Measurements from ENCODE around the gene FGF22. TPM values are rescaled to one million over a fixed set of nuclear protein-coding genes. Genes with fewer than 3 reads are reported as not detected.

The FGF22 gene
- total RNA-seq, result 1 to 10 TPM in 1 of 4 donors, under 1 TPM in 1, not detected in 2; 0.38 to 1.6 TPM

DNA sequence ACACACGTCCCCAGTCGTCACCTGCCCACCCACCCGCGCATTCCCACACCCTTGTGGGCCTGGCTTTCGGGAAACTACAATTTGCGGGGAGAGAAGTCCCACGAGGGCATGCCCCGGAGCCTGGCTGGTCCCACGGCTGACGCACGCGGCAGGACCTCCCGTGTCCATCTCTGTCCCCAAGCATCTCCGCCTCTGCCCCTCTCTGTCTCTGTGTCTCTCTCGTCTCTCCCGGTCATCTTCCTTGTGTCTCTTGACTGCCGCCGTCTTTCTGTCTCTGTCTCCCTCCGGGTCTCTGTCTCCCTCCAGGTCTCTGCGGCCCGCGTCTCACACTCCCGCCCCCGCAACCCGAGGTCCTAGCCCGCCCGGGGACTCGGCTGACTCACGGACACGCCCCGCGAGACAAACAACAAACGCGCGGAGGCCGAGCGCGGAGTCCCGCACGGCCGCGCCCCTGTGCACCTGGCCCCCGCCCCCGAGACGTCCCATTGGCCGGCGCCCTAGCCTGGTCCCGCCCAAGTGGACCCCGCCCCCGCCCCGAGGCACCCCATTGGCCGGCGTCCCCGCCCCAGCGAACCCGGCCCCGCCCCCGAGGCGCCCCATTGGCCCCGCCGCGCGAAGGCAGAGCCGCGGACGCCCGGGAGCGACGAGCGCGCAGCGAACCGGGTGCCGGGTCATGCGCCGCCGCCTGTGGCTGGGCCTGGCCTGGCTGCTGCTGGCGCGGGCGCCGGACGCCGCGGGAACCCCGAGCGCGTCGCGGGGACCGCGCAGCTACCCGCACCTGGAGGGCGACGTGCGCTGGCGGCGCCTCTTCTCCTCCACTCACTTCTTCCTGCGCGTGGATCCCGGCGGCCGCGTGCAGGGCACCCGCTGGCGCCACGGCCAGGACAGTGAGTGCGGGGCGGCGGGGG is at the start of gene FGF22:
Gene FGF22 (plus strand): TSS at position 627 of the 908 bp plus-strand sequence. CDS start 47 bp downstream, at position 674.
- Histone ChIP-seq H3K27ac (peak within 1 kb of the TSS in 3 of 4 donors; percentile 25 to 60 (median 36)), H3K4me1 (peaks cover 14 to 32% (median 16%) of the 10 kb centered on the region in 3 donors), H3K9me3 (no peaks in the 10 kb centered on the region), H3K27me3 (no peaks in the 10 kb centered on the region), H3K4me3 (peak within 1 kb of the TSS; percentile 32 to 69 (median 44)), H3K36me3 (peaks cover 0 to 6% (median 0%) of the 10 kb centered on the region in 3 donors)
- intact Hi-C loops (cut with DNase I), result no loop called here
- WGBS, 2 donors, result 8 to 12% methylated on average over 17 to 21 of the region's 109 CpGs
- peak; percentile 63 for DNase-seq
- no peak for TF ChIP-seq POLR2A (IDR thresholded peaks at IDR 0.05)
- TF ChIP-seq, protein P1, sequence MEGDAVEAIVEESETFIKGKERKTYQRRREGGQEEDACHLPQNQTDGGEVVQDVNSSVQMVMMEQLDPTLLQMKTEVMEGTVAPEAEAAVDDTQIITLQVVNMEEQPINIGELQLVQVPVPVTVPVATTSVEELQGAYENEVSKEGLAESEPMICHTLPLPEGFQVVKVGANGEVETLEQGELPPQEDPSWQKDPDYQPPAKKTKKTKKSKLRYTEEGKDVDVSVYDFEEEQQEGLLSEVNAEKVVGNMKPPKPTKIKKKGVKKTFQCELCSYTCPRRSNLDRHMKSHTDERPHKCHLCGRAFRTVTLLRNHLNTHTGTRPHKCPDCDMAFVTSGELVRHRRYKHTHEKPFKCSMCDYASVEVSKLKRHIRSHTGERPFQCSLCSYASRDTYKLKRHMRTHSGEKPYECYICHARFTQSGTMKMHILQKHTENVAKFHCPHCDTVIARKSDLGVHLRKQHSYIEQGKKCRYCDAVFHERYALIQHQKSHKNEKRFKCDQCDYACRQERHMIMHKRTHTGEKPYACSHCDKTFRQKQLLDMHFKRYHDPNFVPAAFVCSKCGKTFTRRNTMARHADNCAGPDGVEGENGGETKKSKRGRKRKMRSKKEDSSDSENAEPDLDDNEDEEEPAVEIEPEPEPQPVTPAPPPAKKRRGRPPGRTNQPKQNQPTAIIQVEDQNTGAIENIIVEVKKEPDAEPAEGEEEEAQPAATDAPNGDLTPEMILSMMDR (IDR thresholded peaks at IDR 0.05), result no peak

DNA sequence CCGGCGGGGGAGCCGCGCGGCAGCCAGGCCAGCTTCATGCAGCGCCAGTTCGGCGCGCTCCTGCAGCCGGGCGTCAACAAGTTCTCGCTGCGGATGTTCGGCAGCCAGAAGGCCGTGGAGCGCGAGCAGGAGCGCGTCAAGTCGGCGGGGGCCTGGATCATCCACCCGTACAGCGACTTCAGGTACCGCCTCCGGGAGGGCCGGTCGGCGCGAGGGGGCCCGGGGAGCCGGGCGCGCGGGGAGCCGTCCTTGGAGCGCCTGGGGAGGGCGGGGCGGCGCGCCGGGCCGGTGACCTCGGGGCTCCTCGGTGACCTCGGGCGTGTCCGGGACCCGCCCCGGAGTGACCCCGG is 49.3 kb upstream of the FGF22 start:
- peak overlapping the region in 2 of 4 donors; percentile 30 to 46 for H3K4me3 ChIP-seq
- TF ChIP-seq, protein P1 (IDR thresholded peaks at IDR 0.05), result no peak
- H3K27me3 ChIP-seq, result peaks cover 9 to 97% (median 21%) of the 10 kb centered on the region in 4 donors
- H3K36me3 ChIP-seq, result no peaks in the 10 kb centered on the region
- H3K27ac ChIP-seq, result no peak overlapping the region
- H3K4me1 ChIP-seq, result peaks cover 14 to 36% (median 28%) of the 10 kb centered on the region in 3 donors
- intact Hi-C loops (cut with DNase I), result no loop called here
- no peaks in the 10 kb centered on the region for H3K9me3 ChIP-seq
- DNase-seq, result no peak
- WGBS, 2 donors, result no CpG with 5 or more reads among the region's 50 CpGs

DNA sequence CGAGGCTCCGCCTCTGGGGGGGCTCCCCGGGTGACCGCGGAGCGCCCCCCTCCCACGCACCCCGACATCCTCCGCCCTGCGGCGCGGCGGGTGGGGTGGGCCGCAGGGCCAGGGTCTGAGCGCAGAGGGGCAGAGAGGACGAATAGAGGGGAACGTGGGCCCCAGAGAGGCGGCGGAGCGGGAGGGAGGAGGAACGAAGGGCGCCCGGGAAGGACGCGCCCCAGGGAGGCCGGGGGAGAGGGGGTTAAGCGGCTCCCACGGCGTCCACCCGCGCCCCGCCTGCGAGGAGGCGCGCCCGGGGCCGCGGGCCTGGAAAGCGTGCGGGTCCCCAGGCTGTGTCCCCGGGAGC is 49.0 kb upstream of the FGF22 start:
- H3K9me3 ChIP-seq, result no peaks in the 10 kb centered on the region
- WGBS, 2 donors, result 13 to 16% methylated on average over 20 to 24 of the region's 41 CpGs
- intact Hi-C loops (cut with DNase I), result no loop called here
- peak overlapping the region in 2 of 4 donors; percentile 30 to 46 for H3K4me3 ChIP-seq
- H3K4me1 ChIP-seq, result peaks cover 14 to 36% (median 28%) of the 10 kb centered on the region in 3 donors
- no peak for DNase-seq
- no peaks in the 10 kb centered on the region for H3K36me3 ChIP-seq
- no peak for TF ChIP-seq POLR2A (IDR thresholded peaks at IDR 0.05)
- TF ChIP-seq, protein P1 (IDR thresholded peaks at IDR 0.05), result no peak
- H3K27me3 ChIP-seq, result peaks cover 9 to 97% (median 21%) of the 10 kb centered on the region in 4 donors
- no peak overlapping the region for H3K27ac ChIP-seq

DNA sequence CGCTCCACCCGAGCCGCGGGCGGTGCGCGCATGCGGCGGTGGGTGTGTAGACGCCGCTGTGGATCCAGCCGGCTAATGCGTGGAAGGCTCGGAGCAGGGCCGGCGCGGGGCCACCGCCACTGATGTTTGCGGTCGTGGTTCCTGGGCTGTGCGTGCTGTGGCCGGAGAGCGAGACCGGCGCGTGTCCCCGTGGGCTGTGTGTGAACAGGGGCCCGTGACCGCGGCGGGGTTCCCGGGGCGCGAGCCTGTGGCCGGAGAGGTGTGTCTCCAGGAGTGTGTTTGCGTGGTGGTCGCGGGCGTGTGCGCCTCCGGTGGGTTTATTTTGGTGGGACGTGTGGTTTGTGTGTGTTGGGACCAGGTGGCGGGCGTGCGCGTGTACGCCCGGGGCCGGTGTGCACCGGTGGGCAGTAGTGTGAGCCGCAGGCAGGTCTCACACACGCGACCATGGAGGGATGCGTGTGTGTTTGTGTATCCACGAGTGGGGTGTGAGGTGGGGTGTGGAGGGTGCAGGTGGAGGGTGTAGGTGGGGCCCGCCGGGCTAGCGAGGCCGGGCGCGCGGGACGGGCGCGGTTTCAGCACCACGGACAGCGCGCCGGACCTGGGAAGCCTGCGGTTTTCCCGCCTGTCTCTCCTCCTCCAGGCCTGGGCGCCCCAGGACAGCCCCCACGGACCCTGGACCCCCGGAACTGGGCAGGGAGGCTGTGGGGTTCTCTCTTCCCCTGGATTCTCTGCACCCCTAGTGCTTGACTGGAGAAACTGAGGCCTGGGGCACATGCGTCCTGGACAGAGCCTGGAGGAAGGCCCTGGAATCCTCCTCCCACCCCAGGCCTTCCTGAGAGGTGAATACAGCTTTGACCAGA is 48.4 kb upstream of the FGF22 start:
- no peak for TF ChIP-seq POLR2A (IDR thresholded peaks at IDR 0.05)
- TF ChIP-seq, protein P1 (IDR thresholded peaks at IDR 0.05), result no peak
- Histone ChIP-seq H3K9me3 (no peaks in the 10 kb centered on the region), H3K4me1 (peaks cover 14 to 36% (median 28%) of the 10 kb centered on the region in 3 donors), H3K27me3 (peaks cover 9 to 97% (median 21%) of the 10 kb centered on the region in 4 donors), H3K36me3 (no peaks in the 10 kb centered on the region), H3K27ac (no peak overlapping the region), H3K4me3 (no peak overlapping the region)
- DNase-seq, result no peak
- intact Hi-C loops (cut with DNase I), result no loop called here
- 27 to 47% methylated on average over 13 to 22 of the region's 75 CpGs for WGBS, 2 donors

Measured in esophagus squamous epithelium (tissue), 5 donors.